GM21423 (cell line): ENCODE measurements around the gene FAM210A.

Experiments used
- ATAC-seq: cut with Tn5 transposase; IDR thresholded peaks from one replicate; pipeline ENCODE4 v1.9.1; 2021; ENCODE audit warnings: mild to moderate bottlenecking, moderate library complexity; ENCODE audit not compliant: unreplicated experiment

FAM210A gene

DNA sequence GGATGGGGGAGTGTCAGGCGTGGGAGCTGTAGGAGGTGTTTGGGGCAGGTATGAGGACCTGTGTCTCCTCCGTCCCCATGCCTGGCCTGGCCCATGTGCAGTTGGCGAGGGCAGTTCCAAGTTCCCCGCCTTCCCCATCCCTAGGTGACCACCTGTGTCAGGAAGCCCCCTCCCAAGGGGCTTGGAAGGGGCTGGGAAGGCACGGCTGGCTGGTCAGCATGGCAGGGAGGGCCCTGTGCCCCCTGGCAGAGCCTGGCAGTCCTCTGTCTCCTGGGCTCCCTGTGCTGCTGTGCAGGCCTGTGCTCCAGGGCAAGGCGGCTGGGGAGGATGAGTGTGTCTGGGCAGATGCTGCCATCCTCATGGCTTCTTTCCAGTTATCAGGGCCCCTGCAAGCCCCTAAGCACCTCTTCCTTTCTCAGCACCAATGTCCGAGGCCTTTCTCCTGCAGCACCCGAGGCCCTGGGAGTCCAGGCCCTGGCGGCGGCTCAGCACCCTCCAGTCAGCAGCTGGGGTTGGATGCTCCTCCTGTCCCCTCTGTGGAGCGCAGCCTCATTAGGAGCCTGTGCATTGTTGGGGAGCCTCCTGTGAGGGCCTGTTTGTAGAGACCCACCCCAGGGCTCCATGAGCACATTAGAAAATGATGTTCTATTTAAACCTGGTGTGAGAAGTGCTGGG, 101.7 kb downstream of the FAM210A start:
- ATAC-seq, result no peak

DNA sequence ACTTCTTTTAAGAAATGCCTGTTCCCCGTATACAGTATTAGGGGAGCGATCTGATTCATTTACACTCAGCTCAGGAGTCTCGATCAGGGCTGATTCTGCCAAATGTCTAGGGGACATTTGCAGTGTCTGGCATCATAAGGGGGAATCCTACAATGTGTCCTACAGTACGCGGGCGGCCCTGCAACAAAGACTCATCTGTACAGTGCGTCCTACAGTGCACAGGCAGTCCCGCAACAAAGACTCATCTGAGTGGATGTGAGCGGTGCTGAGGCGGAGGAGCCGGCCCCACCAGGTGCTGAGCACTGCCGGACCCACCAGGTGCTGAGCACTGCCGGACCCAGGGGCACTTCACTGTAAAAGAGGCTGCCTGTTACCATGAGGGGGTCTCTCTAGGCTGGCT, 102.5 kb downstream of the FAM210A start:
- ATAC-seq, result no peak

DNA sequence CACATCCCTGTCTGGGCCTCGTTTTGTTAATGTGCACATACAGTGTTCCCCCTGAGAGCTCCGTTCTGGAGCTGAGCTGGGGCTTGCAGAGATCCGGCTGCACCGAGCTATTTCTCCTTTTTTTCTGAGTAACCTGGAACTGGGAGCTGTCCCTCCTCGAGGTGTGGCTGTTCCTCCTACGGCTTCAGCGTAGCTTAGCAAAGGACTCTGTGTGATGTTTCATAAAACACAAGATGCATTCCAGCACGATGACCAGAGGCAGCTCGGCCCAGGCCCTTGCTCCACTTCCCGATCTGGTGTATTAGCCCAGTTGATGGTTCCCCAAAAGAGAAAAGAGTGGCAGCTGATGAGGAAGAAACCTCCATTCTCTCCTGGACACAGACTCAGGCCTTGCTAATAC, 103.0 kb downstream of the FAM210A start:
- ATAC-seq, result no peak

DNA sequence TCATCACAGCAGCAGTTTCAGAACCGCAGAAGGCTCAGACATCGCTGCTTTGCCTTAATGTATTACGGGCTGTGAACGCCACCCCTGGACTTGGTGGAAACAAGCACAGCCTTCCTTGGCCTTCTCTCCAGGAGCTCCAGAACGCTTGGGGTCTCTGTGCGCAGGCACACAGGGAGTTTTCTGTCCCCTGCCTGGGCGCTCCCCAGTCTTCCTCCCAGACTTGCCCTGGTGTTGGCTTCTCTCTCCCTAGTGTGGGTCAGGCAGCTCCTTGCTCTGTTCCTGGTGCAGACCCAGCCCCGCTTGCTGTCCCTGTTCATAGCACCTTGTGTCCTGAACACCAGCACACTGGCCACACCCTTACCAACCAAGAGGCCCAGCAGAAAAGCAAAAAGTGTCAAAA, 103.6 kb downstream of the FAM210A start:
- ATAC-seq, result no peak

DNA sequence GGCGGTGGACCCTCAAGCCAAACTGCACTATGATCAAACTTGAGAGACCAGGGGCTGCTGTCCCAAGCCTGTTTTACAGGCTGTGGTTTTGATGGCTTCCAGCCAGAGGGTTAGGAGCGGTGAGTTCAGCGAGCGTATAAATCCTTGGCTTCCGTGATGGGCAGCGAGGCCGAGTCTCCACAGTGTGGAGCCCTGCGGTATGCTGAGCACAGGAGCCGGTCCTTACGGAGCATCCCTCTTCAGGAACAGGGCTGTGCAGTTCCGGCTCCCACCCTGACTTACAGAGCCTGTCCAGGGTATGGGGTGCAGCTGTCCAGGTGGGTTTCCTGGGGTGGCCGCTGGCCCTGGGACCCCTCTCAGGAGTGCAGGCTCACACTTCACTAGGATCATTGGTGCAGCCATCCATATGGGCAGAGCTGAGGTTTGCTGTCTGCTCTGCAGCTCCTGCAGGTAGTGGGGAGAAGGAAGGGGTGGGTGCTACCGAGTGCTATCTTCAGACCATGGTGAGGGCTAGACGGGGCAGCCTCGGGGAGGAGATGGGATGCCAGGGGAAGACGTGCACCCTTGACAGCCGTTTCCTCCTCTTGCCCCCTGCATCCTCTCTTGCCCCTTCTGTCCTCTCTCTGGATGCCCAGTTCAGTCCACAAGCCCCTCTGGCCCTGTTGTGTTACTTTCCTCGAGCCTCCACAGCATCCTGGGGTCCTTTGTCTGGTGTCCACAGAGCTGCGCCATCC, 104.3 kb downstream of the FAM210A start:
- no peak for ATAC-seq

DNA sequence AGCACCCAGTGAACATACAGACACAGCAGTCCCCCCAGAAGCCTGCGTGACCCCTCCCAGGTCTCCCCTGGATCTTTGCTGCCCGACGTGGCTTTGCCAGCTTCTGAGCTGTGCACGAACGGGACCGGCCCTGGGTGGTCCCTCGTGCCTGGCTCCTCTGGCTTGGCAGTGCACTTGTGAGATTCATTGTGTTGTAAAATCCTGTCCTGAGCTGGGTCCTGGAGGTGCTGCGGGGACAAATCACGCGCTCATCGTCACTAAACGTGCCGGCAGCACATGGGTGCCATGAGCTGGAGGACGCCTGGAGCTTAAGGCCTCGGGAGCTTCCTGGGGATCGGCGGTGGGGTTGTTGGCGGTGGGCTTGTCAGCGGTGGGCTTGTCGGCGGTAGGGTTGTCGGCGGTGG, 104.9 kb downstream of the FAM210A start:
- ATAC-seq, result no peak

DNA sequence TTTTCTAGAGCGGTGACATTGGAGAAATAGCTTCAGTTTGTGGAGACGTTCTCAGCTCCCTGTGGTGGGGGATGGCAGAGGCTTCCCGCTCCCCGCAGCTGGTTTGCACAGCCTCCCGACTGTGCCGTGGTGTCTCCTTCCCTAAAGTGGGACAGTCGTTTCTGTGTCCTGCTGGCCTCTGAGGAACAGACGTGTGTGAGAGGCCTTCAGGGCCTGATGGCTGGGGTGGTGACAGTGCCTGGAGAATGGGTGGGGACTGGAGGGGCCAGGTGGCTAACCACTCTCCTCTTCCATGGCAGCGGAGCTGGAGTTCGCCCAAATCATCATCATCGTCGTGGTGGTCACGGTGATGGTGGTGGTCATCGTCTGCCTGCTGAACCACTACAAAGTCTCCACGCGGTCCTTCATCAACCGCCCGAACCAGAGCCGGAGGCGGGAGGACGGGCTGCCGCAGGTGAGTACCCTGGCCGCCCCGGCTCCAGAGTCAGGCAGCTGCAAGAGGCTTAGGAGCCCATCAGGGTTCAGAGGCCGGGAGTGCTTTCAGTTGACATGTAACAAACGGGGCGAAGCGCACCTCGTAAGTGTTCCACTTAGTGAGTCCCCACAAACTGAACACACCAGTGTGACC, 105.4 kb downstream of the FAM210A start:
- ATAC-seq, result no peak

DNA sequence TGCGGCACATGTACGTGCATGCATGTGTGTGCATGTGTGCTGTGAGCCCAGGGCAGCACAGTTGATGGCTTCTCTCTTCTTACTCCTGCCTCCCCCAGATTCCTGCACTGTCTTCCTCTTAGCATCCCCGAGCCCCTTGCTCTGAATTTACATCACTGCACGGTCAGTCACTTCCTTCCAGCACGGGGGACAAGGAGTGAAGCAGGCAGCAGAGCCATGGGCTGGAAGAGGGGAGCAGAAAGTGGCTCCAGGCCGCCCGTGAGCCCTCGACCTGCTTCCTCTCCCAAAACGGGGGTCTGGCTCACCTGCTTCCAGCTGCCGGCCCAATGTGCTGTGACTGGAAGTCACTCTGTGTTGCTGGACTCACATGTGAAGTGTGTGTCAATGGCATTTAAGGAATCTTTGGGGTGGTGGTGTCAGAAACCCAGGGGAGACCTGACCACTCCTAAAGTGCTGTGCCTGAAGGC, 106.1 kb downstream of the FAM210A start:
- ATAC-seq, result no peak

DNA sequence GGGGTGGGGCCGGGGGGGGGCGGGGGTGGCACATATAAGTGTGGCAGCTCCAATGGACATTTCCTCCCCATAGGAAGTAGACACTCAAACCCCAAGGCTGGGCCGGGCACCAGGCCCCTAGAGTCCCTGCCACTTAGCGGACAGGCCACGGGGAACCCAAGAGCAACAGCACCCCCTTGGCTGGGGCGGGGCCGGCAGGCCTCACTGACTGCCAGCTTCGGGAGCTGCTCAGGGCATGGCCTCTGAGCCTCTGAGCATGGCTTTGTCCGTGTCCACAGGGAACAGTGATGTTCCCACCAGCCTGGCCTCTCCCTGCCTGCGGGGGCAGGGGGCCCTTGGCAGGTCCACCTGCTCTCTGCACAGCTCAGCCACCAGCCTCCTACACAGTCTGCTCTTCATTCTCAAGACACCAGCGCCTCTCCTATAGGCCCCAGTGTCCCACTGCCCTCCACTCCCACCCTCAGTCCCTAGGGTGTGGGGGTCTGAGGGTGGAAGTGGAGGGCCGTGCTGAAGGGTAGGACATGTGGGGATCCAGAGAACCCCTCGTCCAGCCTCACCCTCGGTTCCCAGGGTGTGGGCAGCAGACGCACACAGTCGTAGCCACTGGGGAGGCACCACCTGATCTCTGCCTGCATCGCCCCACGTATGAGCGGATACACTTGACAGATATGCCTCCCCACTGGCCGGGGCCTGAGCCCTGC, 106.7 kb downstream of the FAM210A start:
- no peak for ATAC-seq

DNA sequence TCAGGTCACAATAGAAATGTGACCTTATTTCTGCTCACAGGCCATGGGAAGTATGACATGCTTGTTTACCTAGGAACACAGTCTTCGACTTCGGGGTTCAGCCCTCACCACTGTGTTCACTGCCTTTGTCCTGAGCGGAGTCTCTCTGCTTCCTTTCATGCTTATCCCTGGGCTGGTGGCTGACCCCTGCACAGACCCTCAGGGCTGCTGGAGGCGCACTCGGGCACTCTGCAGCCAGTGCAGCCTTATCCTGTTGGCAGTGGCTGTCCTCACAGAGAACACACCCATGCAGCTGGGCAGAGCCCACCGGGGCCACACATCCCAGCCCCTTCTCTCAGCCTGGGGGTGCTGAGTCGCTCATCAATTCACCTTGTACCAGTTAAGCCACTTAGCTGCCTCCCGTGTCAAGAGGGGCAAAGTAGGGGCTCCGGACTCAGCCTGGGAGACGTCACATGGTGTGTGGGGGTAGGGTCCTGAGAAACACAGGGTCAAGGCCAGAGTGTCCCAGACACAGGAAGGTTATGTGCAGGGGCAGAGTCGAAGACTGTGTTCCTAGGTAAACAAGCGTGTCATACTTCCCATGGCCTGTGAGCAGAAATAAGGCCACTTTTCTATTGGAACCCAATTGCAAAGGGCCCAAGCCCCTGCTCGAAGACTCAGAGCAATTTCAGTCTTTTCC, 107.5 kb downstream of the FAM210A start:
- ATAC-seq, result no peak

DNA sequence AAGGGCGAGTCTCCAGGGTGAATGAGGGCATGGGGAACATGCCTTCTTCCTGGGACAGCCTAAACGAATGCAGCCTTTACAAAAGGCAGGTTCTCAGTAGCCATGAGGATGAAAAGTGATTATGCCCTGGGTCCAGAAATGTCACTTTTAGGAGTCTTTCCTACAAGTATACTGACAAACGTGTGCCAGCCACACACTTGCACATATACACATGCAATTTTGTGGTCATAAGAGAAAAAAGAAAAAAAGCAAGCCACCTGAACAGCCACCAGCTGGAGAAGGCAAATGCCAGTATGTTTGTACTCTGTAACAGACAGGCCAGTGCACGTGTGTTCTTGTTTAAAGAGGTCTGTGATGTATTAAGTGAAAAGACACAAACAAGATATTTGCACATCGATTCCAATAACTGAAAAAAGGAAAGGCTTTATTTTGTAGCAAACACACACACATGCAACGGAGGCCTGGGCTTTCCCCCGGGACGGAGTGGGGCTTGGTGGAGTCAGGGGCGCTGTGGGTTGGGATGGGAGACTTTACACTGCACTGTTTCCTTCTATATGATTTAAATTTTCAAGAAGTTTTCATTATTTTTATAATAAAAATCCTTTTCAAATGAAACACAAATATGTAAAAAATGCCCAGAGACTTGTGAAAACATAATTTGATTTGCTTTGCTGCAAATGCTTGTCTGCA, 108.4 kb downstream of the FAM210A start:
- ATAC-seq, result no peak

DNA sequence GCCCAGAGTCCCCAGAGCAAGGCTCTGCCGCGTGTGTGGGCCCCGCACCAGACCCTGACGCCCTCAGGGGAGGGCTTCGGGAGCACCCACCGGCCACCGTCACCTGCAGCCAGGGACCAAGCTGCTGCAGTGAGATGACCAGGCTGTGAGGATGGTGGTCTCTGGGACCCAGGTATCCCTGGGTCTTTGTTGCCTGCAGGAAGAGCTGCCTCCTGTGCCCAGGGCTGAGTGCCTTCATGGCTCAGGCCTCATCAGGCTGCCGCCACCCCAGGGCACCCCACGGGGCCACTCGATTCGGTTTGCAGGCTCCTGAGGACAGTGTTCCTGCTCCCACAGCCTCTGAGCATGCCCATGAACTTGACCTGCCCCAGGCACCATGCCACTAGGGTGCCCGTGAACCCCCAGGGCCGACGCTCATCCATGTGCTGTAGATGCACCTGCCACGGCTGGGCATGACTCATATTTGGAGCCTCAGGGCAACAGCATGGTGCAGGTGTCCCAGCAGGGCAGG, 109.8 kb downstream of the FAM210A start:
- no peak for ATAC-seq

DNA sequence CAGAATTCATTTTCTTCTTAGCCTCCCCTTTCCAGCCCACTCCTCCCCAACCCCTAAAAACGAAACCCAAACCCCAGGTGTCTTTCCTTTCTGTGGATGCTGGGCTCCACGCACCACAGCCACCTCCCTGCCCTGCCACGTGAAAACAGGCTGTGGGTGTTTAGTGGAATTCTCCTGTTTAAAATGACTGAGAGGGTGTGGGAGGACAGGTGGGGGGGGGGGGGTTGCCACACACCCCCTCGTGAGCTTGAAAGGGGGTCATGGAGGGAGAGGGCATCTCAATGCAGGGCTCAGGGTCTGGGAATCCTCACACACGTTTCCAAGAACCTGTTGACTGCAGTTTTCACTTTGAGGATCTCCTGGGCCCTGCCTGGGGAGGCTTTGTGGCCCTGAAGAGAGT, 110.3 kb downstream of the FAM210A start:
- ATAC-seq, result no peak

DNA sequence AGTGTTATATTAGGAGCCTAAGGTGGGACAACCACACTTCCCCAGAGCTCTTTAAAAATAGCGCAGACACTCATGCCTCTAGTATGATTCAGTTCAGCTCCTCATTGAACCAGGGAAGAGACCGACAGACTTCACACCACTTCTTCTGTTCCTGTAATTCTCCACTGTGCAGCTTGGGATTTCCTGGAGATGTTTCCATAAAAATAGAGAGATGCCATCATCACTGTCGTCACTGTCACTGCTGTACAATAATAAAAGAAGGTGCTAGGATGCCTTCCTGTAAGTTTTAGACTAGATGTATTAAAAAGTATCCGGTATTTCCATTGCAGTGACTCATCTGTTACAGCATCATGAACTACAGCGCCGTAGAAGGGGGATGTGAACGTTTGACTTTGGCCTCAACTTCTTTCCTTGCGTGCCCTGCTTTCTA, 110.9 kb downstream of the FAM210A start:
- ATAC-seq, result no peak

DNA sequence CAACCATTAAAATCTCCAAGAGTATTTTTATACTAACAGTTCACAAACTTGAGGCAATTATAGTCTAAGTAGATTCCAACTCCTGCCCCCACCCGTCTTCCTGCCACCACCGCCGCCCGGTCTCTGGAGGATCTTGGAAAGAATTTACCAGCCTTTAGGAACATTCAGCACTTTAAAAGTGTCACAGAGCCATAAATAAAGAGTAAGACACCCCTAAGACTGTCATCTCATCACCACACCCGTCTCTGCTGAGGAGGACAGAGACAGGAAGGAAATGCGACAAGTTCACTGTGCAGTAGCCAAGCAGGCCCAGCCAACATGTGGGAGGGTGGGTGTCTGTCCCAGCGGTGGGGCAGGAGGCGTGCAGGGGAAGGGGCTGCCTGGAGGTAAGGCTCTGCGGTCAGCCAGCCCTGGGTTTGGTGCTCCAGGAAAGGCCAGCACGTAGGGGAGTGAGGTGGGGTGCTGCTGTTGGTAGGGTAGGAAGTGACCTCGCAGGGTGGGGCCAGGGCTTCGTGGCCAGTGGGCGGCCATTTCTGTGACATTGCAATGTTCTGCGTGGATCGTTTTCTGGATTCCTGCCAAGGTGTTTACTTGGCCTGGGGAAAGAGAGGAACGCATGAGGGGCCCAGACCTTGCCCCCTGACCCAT, 111.6 kb downstream of the FAM210A start:
- ATAC-seq, result no peak

DNA sequence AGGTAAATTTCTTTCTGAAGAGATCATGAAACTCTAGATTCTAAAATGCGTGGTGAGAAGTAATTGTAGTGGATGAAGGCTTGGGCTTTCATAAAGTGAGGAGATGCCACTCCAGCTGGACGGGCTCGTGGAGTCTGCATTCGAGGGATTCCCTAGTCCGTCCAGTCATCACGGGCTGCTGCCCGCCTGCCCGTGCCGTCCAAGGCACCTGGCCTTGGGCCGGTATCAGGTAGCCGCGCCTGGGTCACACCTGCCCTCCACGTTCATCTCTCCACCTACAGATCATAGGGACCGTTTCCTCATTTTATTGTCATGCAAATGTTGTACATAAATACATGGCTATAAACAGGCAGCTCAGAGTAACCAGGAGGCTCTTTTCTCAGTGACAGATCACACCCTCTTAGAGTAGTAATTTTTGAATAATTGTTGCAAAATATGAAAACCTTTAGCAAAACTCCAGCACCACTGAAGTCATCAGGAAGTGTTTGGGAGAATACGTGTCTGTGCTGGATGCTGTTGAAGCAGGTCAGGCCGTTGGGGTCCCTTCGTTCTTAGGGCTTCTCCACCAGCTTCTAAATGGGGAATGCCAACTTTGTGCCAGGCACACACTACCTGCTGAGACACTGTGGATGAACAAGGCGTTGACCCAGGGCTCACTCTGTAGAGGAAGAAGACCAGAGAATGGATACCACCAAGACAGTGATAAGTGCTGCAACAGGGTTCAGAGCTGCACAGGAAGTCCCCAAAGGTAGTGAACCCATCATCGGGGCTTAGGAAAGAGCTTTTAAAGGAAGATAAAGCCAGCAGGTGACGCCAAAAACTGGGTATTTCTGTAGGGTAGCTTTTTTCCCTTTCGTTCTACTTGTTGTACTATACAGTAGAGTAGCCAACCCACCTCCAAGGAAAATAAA, 112.5 kb downstream of the FAM210A start:
- ATAC-seq, result no peak
